ENCODE measurements around the gene SHC3. TPM values are rescaled to one million over a fixed set of nuclear protein-coding genes. Genes with fewer than 3 reads are reported as not detected.

SHC3 gene
- total RNA-seq, 1 donor from 2014 or later: 1.1 TPM

DNA sequence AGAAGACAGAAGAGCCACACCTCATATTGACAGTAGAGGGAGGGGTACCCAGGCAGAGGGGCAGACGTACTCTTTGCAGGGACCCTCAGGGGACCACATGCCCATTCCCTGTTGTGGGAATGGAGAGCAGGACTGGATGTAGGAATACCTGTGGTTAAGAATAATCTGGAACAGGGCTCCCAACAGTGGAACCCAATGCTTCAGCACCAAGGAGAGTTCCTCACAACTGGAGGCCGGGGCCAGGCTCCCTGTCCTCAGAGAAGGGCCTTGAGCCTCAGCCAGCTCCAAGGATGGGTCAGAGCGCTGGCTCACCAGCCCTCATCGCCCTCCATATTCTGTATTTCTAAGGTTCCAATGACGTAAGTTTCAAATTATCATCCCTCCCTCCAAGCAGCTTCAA, 7.4 kb upstream of the SHC3 start:
- peak; percentile 16 for DNase-seq (ENCODE audit: low read depth)

- DNase-seq (ENCODE audit: low read depth): no peak
Observed at GRCh38 chr9:89183146-89183545, 4.5 kb upstream of the SHC3 start.

DNA sequence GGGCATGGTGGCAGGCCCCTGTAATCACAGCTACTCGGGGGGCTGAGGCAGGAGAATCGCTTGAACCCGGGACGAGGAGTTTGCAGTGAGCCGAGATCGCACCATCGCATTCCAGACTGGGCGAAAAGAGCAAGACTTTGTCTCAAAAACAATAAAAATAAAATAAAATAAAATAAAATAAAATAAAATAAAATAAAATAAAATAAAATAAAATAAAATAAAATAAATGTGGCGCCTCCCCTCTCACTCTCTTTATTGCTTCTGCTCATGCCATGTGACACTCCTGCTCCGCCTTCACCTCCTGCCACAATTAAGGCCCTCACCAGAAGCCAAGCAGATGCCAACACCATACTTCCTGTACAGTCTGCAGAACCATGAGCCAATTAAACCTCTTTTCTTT, 3.8 kb upstream of the SHC3 start:
- no peak for DNase-seq (ENCODE audit: low read depth)

DNA sequence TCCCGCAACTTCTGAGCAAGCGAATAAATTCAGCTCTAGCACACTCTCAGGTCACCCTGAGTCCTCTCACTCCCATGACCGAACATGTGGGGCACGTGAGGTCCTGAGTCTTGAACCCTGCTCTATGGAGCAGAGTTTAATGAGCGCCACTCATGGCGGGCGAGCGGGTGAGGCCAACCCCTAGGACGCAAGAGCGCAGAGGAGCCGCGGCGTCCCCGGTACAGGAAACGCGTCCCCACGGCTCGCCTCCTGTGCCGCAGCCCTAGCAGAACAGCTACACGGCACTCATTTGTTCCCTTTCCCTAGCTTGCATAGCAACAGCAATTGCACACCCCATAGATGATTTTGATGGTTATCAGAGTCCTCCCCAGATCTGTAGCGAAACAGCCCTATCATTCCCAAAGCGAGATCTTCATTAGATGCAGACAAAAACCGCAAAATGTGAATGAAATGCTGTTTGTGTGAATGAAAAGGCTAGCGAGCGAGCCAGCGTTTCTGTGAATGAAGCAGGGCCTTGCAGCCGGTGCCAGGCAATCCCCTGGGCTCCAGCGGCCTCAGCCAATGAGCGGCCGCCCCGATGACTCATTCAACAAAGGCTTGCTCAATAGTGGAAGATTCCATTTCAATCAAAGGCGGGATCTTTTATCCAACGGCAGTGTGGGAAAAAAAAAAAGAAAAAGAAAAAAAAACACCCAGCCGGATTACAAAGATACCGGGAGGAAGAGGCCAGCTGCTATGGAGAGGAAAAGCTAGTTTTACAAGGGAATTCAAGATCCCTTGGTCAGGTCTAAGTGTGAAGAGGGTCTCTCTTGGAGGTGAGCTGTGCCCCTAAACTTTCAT, 1.5 kb upstream of the SHC3 start:
- peak; percentile 91 for DNase-seq (ENCODE audit: low read depth)

GRCh38 chr9:89179540-89179894, 899 bp upstream of the SHC3 start:
- DNase-seq (ENCODE audit: low read depth): peak; percentile 47

GRCh38 chr9:89178830-89179539, 367 bp upstream of the SHC3 start:
- DNase-seq (ENCODE audit: low read depth): no peak

- peak; percentile 30 for DNase-seq (ENCODE audit: low read depth)
Observed at GRCh38 chr9:89177012-89177943, 1.3 kb downstream of the SHC3 start.

- DNase-seq (ENCODE audit: low read depth): no peak
Observed at GRCh38 chr9:89175828-89176261, 2.8 kb downstream of the SHC3 start.

- DNase-seq (ENCODE audit: low read depth): no peak
Observed at GRCh38 chr9:89174291-89174690, 4.3 kb downstream of the SHC3 start.

DNA sequence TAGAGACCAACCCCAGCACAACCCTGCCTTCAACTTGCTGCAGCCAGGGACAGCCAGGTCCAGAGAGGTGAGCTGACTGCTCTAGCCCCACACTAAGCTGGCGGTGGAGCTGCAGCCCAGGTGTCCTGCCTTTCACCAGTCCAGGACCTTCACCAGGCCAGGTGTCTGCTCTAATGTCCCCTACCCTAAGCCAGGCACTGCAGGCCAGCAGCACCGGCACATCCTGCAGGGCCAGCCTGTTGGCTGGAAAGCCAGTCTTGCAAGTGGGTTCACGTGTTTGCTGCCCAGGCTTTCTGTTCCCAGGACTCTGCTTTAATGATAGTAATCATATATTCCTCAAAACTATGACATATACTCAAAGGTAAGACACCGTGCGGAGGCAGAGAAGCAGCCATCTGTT, 5.5 kb downstream of the SHC3 start:
- DNase-seq (ENCODE audit: low read depth): no peak

DNA sequence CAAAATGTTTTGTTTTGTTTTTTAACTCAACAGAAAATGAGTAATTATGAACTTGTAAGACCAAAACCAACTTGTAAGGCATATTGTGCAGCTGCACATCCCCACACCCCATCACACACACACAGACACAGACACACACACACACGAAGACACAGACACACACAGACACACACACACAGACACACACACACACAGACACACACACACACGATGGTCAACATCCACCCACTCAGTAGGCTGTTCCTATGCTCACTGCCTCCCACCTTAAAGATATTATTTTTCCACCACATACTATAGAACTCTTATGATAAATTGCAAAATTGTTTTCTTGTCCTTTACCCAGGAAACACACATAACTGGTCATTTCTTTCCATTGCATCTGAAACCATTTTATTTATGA, 6.2 kb downstream of the SHC3 start:
- no peak for DNase-seq (ENCODE audit: low read depth)

DNA sequence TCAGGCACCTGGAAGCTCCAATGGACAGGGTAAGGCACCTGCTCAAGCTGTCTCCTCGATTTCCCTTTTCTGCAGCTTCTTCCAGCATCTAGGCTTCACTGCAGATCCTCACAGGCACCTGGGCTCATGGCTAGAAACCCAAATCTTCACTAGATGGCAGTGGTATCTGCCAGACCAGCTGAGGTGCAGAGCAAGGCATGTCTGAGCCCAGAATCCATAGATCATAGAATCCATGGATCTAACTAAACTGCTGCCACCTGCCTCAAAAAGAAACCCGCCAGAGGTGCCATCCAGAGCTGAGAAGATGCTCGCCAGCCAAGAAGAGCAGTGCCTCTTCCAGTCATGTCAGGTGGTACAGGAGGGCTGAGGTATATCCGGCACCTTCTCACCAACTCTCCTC, 6.9 kb downstream of the SHC3 start:
- DNase-seq (ENCODE audit: low read depth): no peak

DNA sequence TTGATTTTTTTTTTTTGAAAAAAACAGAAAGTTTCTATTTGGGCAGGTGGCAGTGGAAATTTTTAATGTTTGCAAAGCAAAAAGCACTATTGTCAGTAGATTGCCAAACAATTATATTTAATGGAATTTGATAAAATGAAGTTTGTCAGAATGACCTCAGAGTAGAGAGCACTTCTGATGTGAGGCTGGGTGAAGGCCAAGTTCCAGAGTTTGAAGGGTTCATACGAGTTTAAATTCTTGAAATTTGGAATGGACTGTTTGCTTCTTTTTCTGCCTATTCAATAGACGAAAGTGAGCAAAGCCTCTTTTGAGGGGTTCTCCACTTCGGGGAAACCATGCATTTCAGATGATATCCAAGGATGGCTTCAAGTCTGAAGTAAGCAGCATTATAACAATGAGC, 7.4 kb downstream of the SHC3 start:
- no peak for DNase-seq (ENCODE audit: low read depth)

DNA sequence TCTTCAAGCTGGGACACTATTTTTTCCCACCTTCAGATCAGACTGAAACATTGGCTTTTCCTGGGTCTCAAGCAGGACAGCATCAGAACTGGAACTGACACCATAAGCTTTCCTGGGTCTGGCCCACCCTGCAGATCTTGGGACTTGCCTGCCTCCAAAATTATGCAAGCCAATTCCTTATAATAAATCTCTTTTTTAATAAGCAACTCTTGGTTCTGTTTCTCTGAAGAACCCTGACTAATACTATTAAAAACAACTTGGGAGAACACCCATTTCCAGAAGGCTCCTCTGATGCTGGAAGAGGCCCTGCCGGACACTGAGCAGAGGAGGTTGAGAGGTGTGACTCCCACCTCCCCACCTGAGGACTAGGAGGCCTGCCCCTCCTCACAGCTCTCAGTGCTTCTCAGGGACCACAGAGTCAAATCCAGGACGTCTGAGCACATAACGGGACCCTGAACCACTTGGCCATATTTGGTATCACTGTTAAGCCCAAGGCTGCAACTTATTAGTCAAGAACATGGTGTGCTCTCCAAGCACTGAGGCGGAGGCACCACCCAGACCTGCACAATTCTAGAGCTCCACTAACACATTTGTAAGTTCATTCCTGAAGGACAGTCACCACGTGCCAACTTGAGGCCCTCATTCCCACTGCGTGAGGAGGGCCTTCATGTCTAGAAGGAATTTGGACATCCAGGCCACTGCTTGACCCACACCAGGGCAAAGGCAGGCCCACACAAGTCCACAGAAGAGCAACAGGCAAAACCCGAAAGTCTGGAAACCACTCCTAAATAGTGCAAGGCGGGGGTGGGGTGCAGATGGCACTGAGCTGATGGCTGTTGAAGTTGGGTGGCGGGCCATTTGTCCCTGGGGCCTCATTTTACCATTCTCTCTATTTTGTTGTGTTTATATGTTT, 9.5 kb downstream of the SHC3 start:
- DNase-seq (ENCODE audit: low read depth): no peak

DNA sequence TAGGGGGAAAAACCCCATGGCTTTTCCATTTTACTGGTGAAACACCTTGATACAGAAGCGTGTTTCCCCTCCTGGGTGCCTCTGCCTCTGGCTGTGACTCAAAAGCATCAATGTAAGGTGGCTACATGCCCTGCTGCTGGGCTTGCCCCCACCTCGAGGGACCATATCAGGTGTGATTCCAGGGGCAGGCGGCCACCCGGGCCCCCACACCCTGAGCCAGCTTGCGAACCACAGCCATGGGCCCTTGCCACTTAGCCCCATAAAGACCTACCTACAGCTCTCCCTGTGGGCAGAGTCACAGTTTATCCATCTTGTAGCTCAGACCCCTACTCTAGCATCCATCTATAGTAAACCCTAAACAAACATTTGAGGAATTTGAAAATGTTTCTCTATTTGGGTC, 10.8 kb downstream of the SHC3 start:
- no peak for DNase-seq (ENCODE audit: low read depth)

GRCh38 chr9:89166852-89167251, 11.8 kb downstream of the SHC3 start:
- DNase-seq (ENCODE audit: low read depth): peak; percentile 49

- DNase-seq (ENCODE audit: low read depth): no peak
Observed at GRCh38 chr9:89165880-89166279, 12.7 kb downstream of the SHC3 start.

GRCh38 chr9:89165341-89165740, 13.3 kb downstream of the SHC3 start:
- DNase-seq (ENCODE audit: low read depth): no peak

DNA sequence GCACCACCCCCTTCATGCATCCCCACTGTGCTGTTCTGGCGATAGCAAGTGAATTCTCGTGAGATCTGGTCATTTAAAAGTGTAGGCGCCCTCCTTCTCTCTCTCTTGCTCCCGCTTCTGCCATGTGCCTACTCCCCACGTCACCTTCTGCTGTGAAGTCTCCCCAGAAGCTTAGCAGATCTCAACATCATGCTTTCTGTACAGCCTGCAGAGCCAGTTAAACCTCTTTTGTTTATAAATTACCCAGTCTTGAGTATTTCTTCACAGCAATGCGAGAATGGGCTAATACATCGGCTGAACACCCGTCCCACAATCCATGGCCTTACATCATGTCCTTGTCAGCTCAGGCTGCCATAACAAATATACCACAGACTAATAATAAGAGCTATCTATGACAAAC, 17.4 kb downstream of the SHC3 start:
- no peak for DNase-seq (ENCODE audit: low read depth)

DNA sequence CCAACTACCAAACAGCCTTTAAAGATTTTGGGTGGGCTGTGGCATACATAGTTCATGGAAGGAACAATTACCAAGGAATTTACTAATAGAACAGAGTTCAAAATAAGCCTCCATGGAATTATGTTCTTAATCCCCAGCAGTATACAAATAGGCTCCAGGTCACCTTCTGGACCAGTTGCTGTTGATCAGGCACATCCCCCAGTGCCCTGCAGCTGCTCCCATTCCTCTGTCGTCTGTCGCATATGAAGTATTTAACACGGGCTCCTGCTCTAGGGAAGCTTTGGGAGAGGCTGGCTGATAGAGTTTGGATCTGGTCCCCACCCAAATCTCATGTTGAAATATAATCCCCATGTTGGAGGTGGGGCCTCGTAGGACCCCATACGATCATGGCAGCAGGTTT, 17.8 kb downstream of the SHC3 start:
- no peak for DNase-seq (ENCODE audit: low read depth)

DNA sequence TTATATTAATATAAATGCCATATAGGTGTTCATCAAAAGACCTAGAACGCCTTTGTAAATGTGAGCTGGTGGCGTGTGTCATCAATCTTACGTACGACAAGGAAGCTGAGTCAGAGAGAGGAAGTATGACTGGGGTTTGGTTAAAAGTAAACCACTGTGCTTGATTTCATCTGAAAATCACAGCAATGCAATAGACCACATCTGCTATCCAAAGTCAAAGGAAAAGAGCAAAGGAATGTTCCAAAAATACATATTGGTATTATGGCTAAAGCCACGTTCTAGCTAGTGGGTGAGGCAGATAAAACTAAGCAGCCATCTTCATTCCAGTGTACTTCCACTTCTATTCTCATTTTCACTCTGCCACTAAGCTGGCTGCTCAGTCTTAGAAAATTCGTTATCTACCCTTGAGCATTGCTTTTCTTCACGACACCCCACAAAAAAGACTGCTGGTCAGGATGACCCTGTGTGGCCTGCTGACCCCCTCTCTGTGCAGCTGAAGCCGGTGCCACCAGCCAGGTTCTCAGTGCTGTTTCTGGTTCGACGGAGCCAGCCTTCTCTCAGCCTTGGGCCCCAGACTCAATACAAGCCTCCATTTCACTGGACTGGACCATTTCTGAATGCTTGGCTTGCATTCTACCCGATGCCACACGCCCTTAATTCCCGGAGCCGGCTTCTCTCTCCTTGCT, 23.8 kb downstream of the SHC3 start:
- peak; percentile 91 for DNase-seq (ENCODE audit: low read depth)
